Immature natural killer cell (primary cell): ENCODE data around the gene CEP63. TPM values are rescaled to one million over a fixed set of nuclear protein-coding genes. Genes with fewer than 3 reads are reported as not detected.

Experiments used
- DNase-seq, 3 donors: peaks; one replicate each; pipeline ENCODE4 v3.0.0; 2022; ENCODE audit warnings: mixed read lengths in 1 of 3
- H3K27ac Mint-ChIP-seq, 6 donors: one replicate each; pipeline ENCODE4 v1.8.0; 2020; ENCODE audit warnings: mixed read lengths in 6 of 6, mild to moderate bottlenecking in 5 of 6, inconsistent platforms in 4 of 6, moderate library complexity in 3 of 6
- H3K27me3 Mint-ChIP-seq, 3 donors: one replicate each; pipeline ENCODE4 v1.8.0; 2020 to 2021; ENCODE audit warnings: low read depth in 3 of 3, mild to moderate bottlenecking in 3 of 3, mixed read lengths in 3 of 3, moderate library complexity in 3 of 3, inconsistent platforms in 1 of 3
- H3K36me3 Mint-ChIP-seq, 3 donors: one replicate each; pipeline ENCODE4 v1.8.0; 2020; ENCODE audit warnings: mixed read lengths in 3 of 3, inconsistent platforms in 2 of 3, mild to moderate bottlenecking in 2 of 3
- H3K4me1 Mint-ChIP-seq, 2 donors: one replicate each; pipeline ENCODE4 v1.8.0; 2020; ENCODE audit warnings: inconsistent platforms in 2 of 2, mild to moderate bottlenecking in 2 of 2, mixed read lengths in 2 of 2, moderate library complexity in 1 of 2
- H3K4me3 Mint-ChIP-seq, 5 donors: one replicate each; pipeline ENCODE4 v1.8.0; 2020; ENCODE audit warnings: mild to moderate bottlenecking in 5 of 5, mixed read lengths in 5 of 5, inconsistent platforms in 3 of 5, moderate library complexity in 3 of 5
- H3K9me3 Mint-ChIP-seq, 6 donors: one replicate each; pipeline ENCODE4 v1.8.0; 2020; ENCODE audit warnings: mild to moderate bottlenecking in 6 of 6, mixed read lengths in 6 of 6, inconsistent platforms in 4 of 6, moderate library complexity in 3 of 6
- polyA plus RNA-seq, 3 donors: library from polyadenylated mRNA; unstranded; fragments of 300-500 nt; fragmentation: Illumina TruSeq; gene quantifications; one replicate each; pipeline ENCODE4 v1.2.3, GENCODE V29; 2021

Gene CEP63
- polyA plus RNA-seq, 3 donors from 2014 or later = 6.3 to 17.6 (median 10.8) TPM

DNA sequence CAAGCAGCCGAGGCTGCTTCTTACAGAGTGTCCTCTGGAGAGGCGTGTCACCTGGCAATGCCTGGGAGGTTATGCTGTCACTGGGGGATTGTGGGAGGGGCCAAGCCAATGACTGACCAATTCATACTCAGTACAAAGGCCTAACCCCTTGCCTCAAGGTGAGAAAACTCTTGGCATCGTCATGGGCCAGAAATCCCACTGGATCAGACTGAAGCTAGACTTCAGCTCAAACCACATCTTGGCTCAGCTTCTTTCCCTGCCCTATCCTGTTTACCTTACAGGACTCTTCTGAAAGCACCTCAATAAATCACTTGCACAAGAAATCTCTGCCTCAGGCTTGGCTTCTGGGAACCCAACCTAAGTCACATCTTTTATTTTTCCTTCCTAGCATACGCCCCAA, 9.6 kb upstream of the CEP63 start:
- no peaks in the 10 kb centered on the region for H3K27me3 Mint-ChIP-seq
- no peak for DNase-seq
- H3K27ac Mint-ChIP-seq = no peak overlapping the region
- H3K9me3 Mint-ChIP-seq = no peaks in the 10 kb centered on the region
- H3K36me3 Mint-ChIP-seq = peaks cover 12 to 35% (median 20%) of the 10 kb centered on the region in 3 donors
- H3K4me1 Mint-ChIP-seq = no peaks in the 10 kb centered on the region
- H3K4me3 Mint-ChIP-seq = no peak overlapping the region

DNA sequence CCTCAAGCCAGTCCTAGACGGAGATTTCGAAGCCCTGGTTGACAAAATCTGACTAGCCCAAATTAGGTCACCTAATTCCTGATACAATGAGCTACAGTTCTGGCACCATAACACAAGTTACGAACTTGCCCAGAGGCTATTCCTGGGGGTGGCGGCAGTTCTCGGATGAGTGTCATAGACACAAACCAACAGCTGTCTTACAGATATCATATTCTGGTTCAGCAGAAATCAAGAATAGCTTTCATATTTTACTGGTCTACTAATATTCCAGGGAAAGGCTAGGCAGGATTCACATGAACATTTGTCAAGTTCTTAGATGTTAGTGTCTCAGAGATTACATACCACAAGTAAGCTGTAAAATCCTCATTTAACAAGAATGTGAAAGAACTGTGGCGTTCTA, 8.9 kb upstream of the CEP63 start:
- H3K9me3 Mint-ChIP-seq = no peaks in the 10 kb centered on the region
- DNase-seq = no peak
- H3K4me3 Mint-ChIP-seq = no peak overlapping the region
- no peaks in the 10 kb centered on the region for H3K27me3 Mint-ChIP-seq
- peaks cover 0 to under 1% of the 10 kb centered on the region in 2 donors for H3K4me1 Mint-ChIP-seq
- peaks cover 16 to 33% (median 22%) of the 10 kb centered on the region in 3 donors for H3K36me3 Mint-ChIP-seq
- no peak overlapping the region for H3K27ac Mint-ChIP-seq

DNA sequence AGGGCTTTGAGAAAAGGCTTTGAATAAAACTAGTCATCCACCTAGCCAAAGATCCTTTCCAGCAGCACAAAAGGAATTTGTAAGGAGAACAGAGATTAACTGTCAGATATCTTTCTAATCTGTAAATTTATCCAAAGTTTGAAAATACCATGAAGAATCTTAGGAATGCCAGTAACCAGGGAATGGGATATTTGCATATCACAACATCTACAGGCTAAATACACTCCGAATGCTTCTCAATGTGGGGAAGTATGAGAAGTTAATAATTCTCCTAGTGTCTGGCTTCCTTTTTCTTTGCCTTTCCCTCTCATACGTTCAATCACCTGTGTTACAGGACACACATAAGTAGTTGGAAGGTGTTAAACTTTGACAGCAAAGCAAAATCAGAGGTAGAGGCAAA, 7.9 kb upstream of the CEP63 start:
- H3K4me1 Mint-ChIP-seq = peaks cover 3 to 10% of the 10 kb centered on the region in 2 donors
- DNase-seq = no peak
- H3K27ac Mint-ChIP-seq = no peak overlapping the region
- H3K4me3 Mint-ChIP-seq = no peak overlapping the region
- no peaks in the 10 kb centered on the region for H3K27me3 Mint-ChIP-seq
- no peaks in the 10 kb centered on the region for H3K9me3 Mint-ChIP-seq
- H3K36me3 Mint-ChIP-seq = peaks cover 21 to 41% (median 27%) of the 10 kb centered on the region in 3 donors

DNA sequence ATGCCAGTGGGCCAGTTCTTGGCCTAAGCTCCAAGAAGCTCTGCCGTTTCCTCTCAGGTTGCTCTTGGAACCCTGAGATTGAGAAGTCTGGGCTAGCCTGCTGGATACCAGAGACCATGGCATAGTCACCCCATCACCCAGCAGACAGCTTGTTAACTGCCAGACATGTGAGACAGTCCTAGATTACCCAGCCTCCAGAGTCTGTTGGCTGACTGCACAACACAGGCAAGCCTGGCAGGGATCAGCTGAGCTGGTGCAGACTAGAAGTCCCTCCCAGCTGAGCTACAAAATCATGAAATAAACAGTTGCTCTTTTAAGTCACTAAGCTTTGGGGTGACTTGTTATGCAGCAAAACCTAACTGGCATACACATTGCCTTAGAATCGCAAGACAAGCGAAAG, 5.3 kb upstream of the CEP63 start:
- Mint-ChIP-seq H3K27ac (no peak overlapping the region), H3K4me3 (no peak overlapping the region), H3K36me3 (peaks cover 27 to 46% (median 29%) of the 10 kb centered on the region in 3 donors), H3K9me3 (no peaks in the 10 kb centered on the region), H3K27me3 (peaks cover 3 to 12% (median 8%) of the 10 kb centered on the region in 3 donors), H3K4me1 (peaks cover 18 to 36% of the 10 kb centered on the region in 2 donors)
- DNase-seq = no peak

DNA sequence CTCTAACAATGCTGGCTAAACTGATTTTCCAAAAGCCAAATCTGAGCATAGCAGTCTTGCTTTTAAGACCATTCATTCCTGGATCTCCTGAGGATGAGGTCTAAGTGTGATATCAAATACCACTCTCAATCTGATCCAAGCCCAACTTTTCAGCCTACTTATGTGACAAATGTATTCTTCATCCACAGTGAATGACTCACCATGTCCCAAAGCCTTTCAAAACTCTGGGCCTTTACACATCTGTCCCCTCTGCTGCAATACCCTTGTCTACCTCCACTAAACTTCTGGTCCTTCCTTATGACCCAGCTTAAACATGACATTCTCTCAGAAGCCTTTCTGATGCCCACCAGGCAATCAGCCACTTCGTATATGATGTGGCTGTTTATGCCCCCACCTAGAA, 4.7 kb upstream of the CEP63 start:
- Mint-ChIP-seq H3K27ac (peak overlapping the region in 1 of 6 donors; percentile 33), H3K9me3 (no peaks in the 10 kb centered on the region), H3K4me3 (no peak overlapping the region), H3K4me1 (peaks cover 18 to 40% of the 10 kb centered on the region in 2 donors), H3K36me3 (peaks cover 27 to 42% (median 29%) of the 10 kb centered on the region in 3 donors), H3K27me3 (peaks cover 8 to 18% (median 14%) of the 10 kb centered on the region in 3 donors)
- DNase-seq = no peak

DNA sequence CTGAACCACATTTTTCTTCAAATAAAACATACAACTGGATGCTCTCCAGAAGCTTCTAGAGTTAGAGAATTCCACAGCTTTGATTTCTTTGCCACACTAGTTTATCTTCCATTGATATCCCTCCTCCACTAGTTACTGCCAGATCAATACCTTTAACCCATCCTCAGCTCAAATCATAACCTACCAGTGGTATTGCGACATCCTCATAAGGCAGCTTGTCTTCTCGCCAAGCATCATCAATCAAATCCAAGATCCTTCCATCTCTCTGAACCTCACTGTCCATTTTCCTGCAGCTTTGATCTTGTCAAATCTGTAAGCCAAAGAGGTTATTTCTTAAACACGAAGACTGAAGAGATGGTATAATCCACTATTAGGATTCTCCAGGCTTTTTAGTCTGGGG, 3.2 kb upstream of the CEP63 start:
- Mint-ChIP-seq H3K4me1 (peaks cover 29 to 53% of the 10 kb centered on the region in 2 donors), H3K36me3 (peaks cover 18 to 32% (median 26%) of the 10 kb centered on the region in 3 donors), H3K27me3 (peaks cover 8 to 18% (median 15%) of the 10 kb centered on the region in 3 donors), H3K27ac (peak overlapping the region in 2 of 6 donors; percentile 17 to 35), H3K4me3 (no peak overlapping the region), H3K9me3 (no peaks in the 10 kb centered on the region)
- no peak for DNase-seq

DNA sequence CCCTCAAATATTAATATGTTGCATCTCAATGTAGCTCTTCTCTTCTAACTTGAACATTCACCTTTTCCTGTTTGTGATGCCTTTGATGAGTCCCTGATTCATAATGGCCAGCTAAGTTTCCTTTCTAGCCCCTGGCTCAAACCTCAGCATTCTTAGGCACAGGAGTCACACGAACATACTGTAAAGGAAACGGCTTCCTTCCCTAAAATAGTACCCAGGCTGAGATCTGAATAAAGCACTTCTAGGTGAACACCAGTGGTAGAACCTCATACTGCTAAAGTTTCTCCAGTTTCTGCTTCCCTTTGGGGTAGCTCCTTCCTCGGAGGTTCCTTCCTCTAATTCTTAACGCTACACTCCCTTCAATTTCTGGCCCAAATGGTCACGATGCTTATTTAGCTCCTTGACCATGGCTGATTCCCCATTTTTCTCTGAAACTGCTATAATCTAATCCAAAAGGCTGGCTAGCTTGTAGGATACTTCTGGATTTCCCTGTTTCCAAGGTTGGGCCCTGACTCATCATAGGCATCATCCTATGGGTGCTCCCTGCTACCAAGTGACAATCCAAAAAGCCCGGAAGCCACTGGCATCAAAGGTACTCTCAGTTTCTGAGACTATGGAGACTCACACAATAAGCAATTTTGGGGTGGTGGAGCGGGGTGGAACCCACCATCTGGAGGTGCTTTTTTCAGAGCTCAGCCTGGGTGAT, 2.5 kb upstream of the CEP63 start:
- H3K9me3 Mint-ChIP-seq = no peaks in the 10 kb centered on the region
- H3K27ac Mint-ChIP-seq = peak overlapping the region in 4 of 6 donors; percentile 4 to 25 (median 17)
- H3K27me3 Mint-ChIP-seq = peaks cover 8 to 18% (median 15%) of the 10 kb centered on the region in 3 donors
- peaks cover 37 to 60% of the 10 kb centered on the region in 2 donors for H3K4me1 Mint-ChIP-seq
- H3K4me3 Mint-ChIP-seq = peak overlapping the region in 4 of 5 donors; percentile 42 to 100 (median 70)
- H3K36me3 Mint-ChIP-seq = peaks cover 15 to 26% (median 21%) of the 10 kb centered on the region in 3 donors
- DNase-seq = no peak

DNA sequence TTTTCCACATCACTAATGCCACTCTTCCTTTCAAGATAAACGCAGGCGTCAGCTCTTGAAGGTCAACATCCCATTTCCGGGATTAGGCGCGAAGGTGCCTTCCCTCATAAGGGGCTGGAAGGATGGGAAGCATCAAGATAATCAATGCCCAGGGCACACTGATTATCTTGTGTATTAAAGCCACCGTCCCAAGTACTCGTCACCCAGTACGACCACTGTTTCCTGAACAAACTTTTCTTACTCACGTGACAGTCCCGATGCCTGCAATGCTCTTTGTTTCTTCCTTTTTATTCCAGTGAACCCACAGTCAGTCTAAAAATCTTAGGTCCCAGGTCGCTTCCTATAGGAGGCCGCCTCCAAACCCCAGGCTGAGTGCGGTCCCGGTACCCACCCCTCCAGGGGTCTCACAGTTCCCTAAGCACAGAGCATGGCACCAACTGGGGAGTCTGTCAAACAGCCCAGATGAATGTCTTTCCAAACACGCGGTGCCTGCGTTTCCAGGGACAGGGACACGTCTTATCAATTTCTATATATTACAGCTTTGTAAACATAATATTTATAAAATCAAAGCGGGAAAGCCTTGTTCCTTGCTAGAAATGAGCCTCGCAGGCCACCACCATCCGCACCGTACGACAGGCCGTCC, 661 bp upstream of the CEP63 start:
- Mint-ChIP-seq H3K27me3 (peaks cover 8 to 19% (median 15%) of the 10 kb centered on the region in 3 donors), H3K36me3 (peaks cover 11 to 20% (median 17%) of the 10 kb centered on the region in 3 donors), H3K4me1 (peaks cover 37 to 65% of the 10 kb centered on the region in 2 donors), H3K27ac (peak overlapping the region; percentile 98 to 100 (median 100)), H3K9me3 (no peaks in the 10 kb centered on the region), H3K4me3 (peak overlapping the region; percentile 99 to 100 (median 100))
- DNase-seq = no peak

DNA sequence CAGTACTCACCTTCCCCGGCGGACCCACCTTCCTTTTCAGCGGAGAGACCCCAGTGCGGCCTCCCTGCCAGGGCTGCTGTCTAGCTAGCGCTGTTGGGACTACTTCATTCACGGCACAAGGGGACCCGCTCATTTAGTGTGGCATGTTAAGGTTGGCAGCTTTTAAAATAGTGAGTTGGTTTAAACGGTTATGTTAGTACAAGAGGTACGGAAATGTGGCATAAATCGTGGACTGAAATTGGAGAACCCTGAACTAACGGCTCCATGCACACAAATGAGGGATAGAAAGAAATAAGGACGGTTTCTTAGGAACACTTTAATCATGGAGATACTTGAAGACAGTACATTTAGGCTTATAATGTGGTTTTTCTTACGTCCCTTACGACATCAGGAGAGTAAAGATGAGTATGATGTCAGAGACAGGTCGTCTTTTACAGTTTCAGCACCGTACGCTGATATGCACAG, 752 bp downstream of the CEP63 start:
- H3K4me3 Mint-ChIP-seq = peak overlapping the region; percentile 99 to 100 (median 100)
- H3K36me3 Mint-ChIP-seq = peaks cover 5 to 17% (median 12%) of the 10 kb centered on the region in 3 donors
- peaks cover 38 to 65% of the 10 kb centered on the region in 2 donors for H3K4me1 Mint-ChIP-seq
- DNase-seq = no peak
- H3K9me3 Mint-ChIP-seq = no peaks in the 10 kb centered on the region
- peak overlapping the region; percentile 98 to 100 (median 100) for H3K27ac Mint-ChIP-seq
- peaks cover 8 to 19% (median 15%) of the 10 kb centered on the region in 3 donors for H3K27me3 Mint-ChIP-seq

DNA sequence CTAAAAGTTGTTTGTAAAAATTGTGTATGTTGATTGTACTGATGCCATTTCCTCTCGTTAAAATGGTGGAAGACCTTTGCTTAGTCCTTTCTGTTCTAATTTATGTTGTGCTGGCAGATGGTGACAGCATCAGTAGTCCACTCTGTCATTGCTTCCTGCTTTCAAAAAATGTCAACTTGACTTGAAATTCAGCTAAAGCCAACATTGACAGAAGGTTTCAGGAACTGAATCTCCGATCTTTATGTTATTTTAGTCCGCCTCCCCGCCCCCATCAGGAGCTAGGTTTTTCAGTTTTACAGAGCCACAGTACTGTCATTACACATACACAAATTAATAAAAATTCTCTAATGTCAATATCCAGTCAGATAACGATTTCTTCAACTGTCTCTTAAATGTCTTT, 1.5 kb downstream of the CEP63 start:
- no peak for DNase-seq
- H3K36me3 Mint-ChIP-seq = peaks cover 4 to 12% (median 8%) of the 10 kb centered on the region in 3 donors

DNA sequence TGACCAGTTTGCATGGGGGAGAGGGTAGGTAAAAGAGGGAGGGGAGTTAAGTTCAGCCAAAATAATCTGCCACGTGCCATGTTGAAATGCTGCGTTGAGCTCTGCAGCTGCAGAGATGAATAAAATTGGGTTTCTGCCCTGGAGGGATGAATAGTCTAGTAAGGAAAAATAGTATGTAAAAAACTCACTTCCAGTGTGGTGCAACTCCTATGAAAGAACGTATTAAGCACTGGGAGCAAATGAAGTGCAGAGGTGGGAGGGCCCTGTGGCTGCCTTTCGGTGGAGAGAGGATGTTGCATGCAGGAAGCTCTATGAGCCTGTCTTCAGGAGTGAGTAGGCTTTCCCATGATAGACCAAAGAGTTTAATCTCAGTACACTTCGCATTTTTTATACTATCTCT, 8.6 kb downstream of the CEP63 start:
- DNase-seq = no peak
- H3K4me3 Mint-ChIP-seq = no peak overlapping the region
- H3K4me1 Mint-ChIP-seq = peaks cover 30 to 47% of the 10 kb centered on the region in 2 donors
- H3K27ac Mint-ChIP-seq = no peak overlapping the region
- H3K9me3 Mint-ChIP-seq = no peaks in the 10 kb centered on the region
- H3K36me3 Mint-ChIP-seq = peaks cover 6 to 23% (median 18%) of the 10 kb centered on the region in 3 donors
- H3K27me3 Mint-ChIP-seq = peaks cover 0 to 3% (median 0%) of the 10 kb centered on the region in 3 donors

More for the DNA sequence above, 1.5 kb downstream of the CEP63 start:
- Mint-ChIP-seq H3K4me3 (peak overlapping the region; percentile 77 to 100 (median 100)), H3K4me1 (peaks cover 37 to 61% of the 10 kb centered on the region in 2 donors), H3K27me3 (peaks cover 8 to 19% (median 15%) of the 10 kb centered on the region in 3 donors), H3K27ac (peak overlapping the region; percentile 43 to 100 (median 99)), H3K9me3 (no peaks in the 10 kb centered on the region)

DNA sequence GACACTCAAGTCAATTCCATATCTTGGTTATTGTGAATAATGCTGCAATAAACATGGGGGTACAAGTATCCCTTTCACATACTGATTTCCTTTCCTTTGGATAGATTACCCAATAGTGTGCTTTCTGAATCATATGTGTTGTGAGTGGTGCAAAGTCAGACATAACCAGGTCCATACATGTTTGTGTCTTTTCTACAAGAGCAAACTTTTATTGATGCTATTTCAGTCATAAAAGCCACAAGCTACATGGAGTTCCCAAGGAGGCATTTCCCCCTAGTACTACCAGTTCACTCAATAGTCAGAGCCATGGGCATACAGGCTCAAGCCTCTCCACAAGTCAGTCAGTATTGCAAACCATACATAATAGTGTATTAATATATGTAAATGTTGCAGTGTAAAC, 10.1 kb downstream of the CEP63 start:
- Mint-ChIP-seq H3K4me3 (peak overlapping the region in 1 of 5 donors; percentile 36), H3K27me3 (peaks cover 0 to 2% (median 0%) of the 10 kb centered on the region in 3 donors), H3K27ac (no peak overlapping the region), H3K9me3 (no peaks in the 10 kb centered on the region), H3K4me1 (peaks cover 29 to 53% of the 10 kb centered on the region in 2 donors), H3K36me3 (peaks cover 11 to 29% (median 23%) of the 10 kb centered on the region in 3 donors)
- DNase-seq = no peak

DNA sequence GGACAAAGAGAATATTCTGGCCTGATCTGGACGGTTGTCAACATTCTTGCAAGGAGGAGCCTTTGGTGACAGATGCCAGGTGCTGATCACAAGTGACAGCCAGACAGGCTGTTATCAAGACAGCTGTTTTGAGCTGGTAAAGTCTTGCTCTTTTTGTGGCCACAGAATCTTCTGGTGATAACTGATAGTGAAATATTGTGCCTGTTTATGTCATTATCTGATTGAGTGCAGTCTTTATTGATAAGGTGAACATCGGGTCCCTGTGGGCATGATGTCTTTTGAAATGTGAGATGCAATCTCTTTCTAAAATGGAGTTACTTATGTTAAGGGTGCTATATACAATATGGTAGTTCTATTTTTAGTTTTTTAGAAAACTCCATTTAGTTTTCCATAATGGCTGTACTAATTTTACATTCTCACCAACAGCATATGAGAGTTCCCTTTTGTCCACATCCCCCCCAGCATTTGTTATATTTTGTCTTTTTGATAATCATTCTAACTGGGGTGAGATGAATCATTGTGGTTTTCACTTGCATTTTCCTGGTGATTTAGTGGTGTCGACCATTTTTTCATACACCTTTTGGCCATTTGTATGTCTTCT, 10.7 kb downstream of the CEP63 start:
- Mint-ChIP-seq H3K4me3 (peak overlapping the region in 3 of 5 donors; percentile 31 to 41 (median 36)), H3K36me3 (peaks cover 13 to 32% (median 26%) of the 10 kb centered on the region in 3 donors), H3K9me3 (no peaks in the 10 kb centered on the region), H3K27ac (peak overlapping the region in 1 of 6 donors; percentile 37), H3K4me1 (peaks cover 29 to 56% of the 10 kb centered on the region in 2 donors), H3K27me3 (peaks cover 0 to 2% (median 0%) of the 10 kb centered on the region in 3 donors)
- peak in 1 of 3 donors; percentile 16 for DNase-seq
